Neuronal stem cell (in vitro differentiated cells): ENCODE data around the gene ATP2A3.

ENCODE experiments used
- DNase-seq: peaks from one replicate; pipeline ENCODE4 v3.0.0-alpha.2; 2013; ENCODE audit warnings: low spot score
- H2AFZ ChIP-seq: one replicate; pipeline ENCODE4 v1.6.1; 2013; ENCODE audit warnings: mild to moderate bottlenecking, low read length, inconsistent platforms
- H2AK5ac ChIP-seq: 2 replicates; pipeline ENCODE4 v1.6.1; 2013; ENCODE audit warnings: low read depth, mild to moderate bottlenecking, inconsistent platforms, low read length, moderate library complexity, mixed read lengths
- H2BK120ac ChIP-seq: 2 replicates; pipeline ENCODE4 v1.6.1; 2013; ENCODE audit warnings: low read depth, mild to moderate bottlenecking, inconsistent platforms, low read length, moderate library complexity, mixed read lengths
- H2BK12ac ChIP-seq: one replicate; pipeline ENCODE4 v1.6.1; 2013; ENCODE audit warnings: low read length, inconsistent platforms
- H2BK15ac ChIP-seq: 2 replicates; pipeline ENCODE4 v1.6.1; 2013; ENCODE audit warnings: mild to moderate bottlenecking, low read length, inconsistent platforms, mixed read lengths
- H2BK5ac ChIP-seq: one replicate; pipeline ENCODE4 v1.6.1; 2013; ENCODE audit warnings: inconsistent platforms, mild to moderate bottlenecking, low read length, moderate library complexity
- H3K14ac ChIP-seq: one replicate; pipeline ENCODE4 v1.6.1; 2013; ENCODE audit warnings: low read length, inconsistent platforms
- H3K18ac ChIP-seq: 2 replicates; pipeline ENCODE4 v1.6.1; 2013; ENCODE audit warnings: low read length, inconsistent platforms
- H3K23ac ChIP-seq: 2 replicates; pipeline ENCODE4 v1.6.1; 2013; ENCODE audit warnings: low read depth, mild to moderate bottlenecking, mixed read lengths, low read length, inconsistent platforms; ENCODE audit not compliant: poor library complexity
- H3K27ac ChIP-seq: replicated peaks from 3 replicates; pipeline ENCODE4 v1.5.1; 2013; ENCODE audit warnings: low read length, inconsistent platforms
- H3K27me3 ChIP-seq, 3 experiments: 2 replicates each; pipeline ENCODE4 v1.6.1; 2013; ENCODE audit warnings: low read length in 3 of 3, mild to moderate bottlenecking in 2 of 3, inconsistent platforms in 1 of 3, low read depth in 1 of 3, mixed read lengths in 1 of 3, moderate library complexity in 1 of 3; ENCODE audit not compliant: control insufficient read depth in 3 of 3, insufficient read depth in 3 of 3
- H3K36me3 ChIP-seq, 2 donors: replicated peaks in 1 of 2; 2 replicates each; pipeline ENCODE4 v1.6.1; 2013; ENCODE audit warnings: low read length in 2 of 2; ENCODE audit not compliant: control insufficient read depth in 2 of 2, insufficient read depth in 2 of 2
- H3K4ac ChIP-seq: 2 replicates; pipeline ENCODE4 v1.6.1; 2013; ENCODE audit warnings: inconsistent platforms, mild to moderate bottlenecking, low read length, moderate library complexity
- H3K4me1 ChIP-seq, 2 donors: 1 replicate in 1 of 2; 2 replicates in 1 of 2; pipeline ENCODE4 v1.6.1; 2013; ENCODE audit warnings: low read length in 2 of 2, low read depth in 1 of 2; ENCODE audit not compliant: control insufficient read depth in 2 of 2, insufficient read depth in 1 of 2
- H3K4me2 ChIP-seq: one replicate; pipeline ENCODE4 v1.6.1; 2013; ENCODE audit warnings: mild to moderate bottlenecking, low read length, inconsistent platforms; ENCODE audit not compliant: insufficient read depth, poor library complexity, severe bottlenecking
- H3K4me3 ChIP-seq, 2 donors: 2 replicates each; pipeline ENCODE4 v1.5.1; 2013; ENCODE audit warnings: low read length in 2 of 2, mild to moderate bottlenecking in 2 of 2, inconsistent platforms in 1 of 2, moderate library complexity in 1 of 2
- H3K79me1 ChIP-seq: one replicate; pipeline ENCODE4 v1.6.1; 2013; ENCODE audit warnings: low read depth, mild to moderate bottlenecking, inconsistent platforms, low read length, moderate library complexity
- H3K9ac ChIP-seq: one replicate; pipeline ENCODE4 v1.6.1; 2013; ENCODE audit warnings: mild to moderate bottlenecking, low read depth, low read length, inconsistent platforms; ENCODE audit not compliant: poor library complexity
- H3K9me3 ChIP-seq, 2 donors: replicated peaks in 1 of 2; 2 replicates each; pipeline versions ENCODE3 to v1.6.1; 2013; ENCODE audit warnings: low read length in 2 of 2, mild to moderate bottlenecking in 2 of 2, inconsistent platforms in 1 of 2, low read depth in 1 of 2, mixed read lengths in 1 of 2, moderate library complexity in 1 of 2; ENCODE audit not compliant: control insufficient read depth in 2 of 2, insufficient read depth in 1 of 2
- H4K8ac ChIP-seq: one replicate; pipeline ENCODE4 v1.6.1; 2013; ENCODE audit warnings: low read depth, mild to moderate bottlenecking, inconsistent platforms, low read length, moderate library complexity
- H4K91ac ChIP-seq: one replicate; pipeline ENCODE4 v1.6.1; 2013; ENCODE audit warnings: low read length, low read depth, mild to moderate bottlenecking, inconsistent platforms; ENCODE audit not compliant: poor library complexity
- WGBS, 2 donors: extraction: QIAGEN DNeasy Blood & Tissue Kit; methylation state at CpG; one replicate each; pipeline ENCODE4 v1.1.7; 2013; ENCODE audit warnings: missing lambda C conversion rate in 2 of 2, mixed read lengths in 1 of 2; ENCODE audit not compliant: insufficient read length in 2 of 2, insufficient replicate concordance in 1 of 2; ENCODE audit errors: extremely low coverage in 2 of 2; 5-methylcytosine and 5-hydroxymethylcytosine counted together

Gene ATP2A3

GRCh38 chr17:3935140-3935542 lies 29.1 kb downstream of the ATP2A3 start:
- no peak overlapping the region for H3K27ac ChIP-seq
- H3K23ac ChIP-seq, result no peak overlapping the region
- H4K91ac ChIP-seq, result no peak overlapping the region
- no peaks in the 10 kb centered on the region for H3K79me1 ChIP-seq
- no peak overlapping the region for H3K4me3 ChIP-seq
- peak overlapping the region; percentile 74 for H2AFZ ChIP-seq
- H3K36me3 ChIP-seq, result no peaks in the 10 kb centered on the region
- H3K14ac ChIP-seq, result no peak overlapping the region
- no peak overlapping the region for H3K18ac ChIP-seq
- H4K8ac ChIP-seq, result no peak overlapping the region
- no peak overlapping the region for H2BK5ac ChIP-seq
- no peak overlapping the region for H3K4ac ChIP-seq
- no peak overlapping the region for H2BK120ac ChIP-seq
- H2BK15ac ChIP-seq, result no peak overlapping the region
- peak; percentile 45 for DNase-seq
- H2AK5ac ChIP-seq, result no peak overlapping the region
- H3K9ac ChIP-seq, result no peak overlapping the region
- H3K4me2 ChIP-seq, result no peak overlapping the region
- peaks cover 0 to 1% of the 10 kb centered on the region in 2 donors for H3K9me3 ChIP-seq
- H2BK12ac ChIP-seq, result no peak overlapping the region
- WGBS, 2 donors, result no CpG with 5 or more reads among the region's 10 CpGs
- H3K4me1 ChIP-seq, result peaks cover 0 to 2% of the 10 kb centered on the region in 2 donors
- no peaks in the 10 kb centered on the region for H3K27me3 ChIP-seq

GRCh38 chr17:3929764-3930163 lies 34.5 kb downstream of the ATP2A3 start:
- no peak overlapping the region for H4K91ac ChIP-seq
- H3K23ac ChIP-seq, result no peak overlapping the region
- H3K4ac ChIP-seq, result no peak overlapping the region
- no peak for DNase-seq
- H2BK5ac ChIP-seq, result no peak overlapping the region
- H3K4me1 ChIP-seq, result peaks cover 0 to 4% of the 10 kb centered on the region in 2 donors
- no peaks in the 10 kb centered on the region for H3K36me3 ChIP-seq
- H3K9ac ChIP-seq, result no peak overlapping the region
- no peak overlapping the region for H2BK12ac ChIP-seq
- H3K4me3 ChIP-seq, result no peak overlapping the region
- no peak overlapping the region for H3K27ac ChIP-seq
- H2AK5ac ChIP-seq, result no peak overlapping the region
- H3K79me1 ChIP-seq, result no peaks in the 10 kb centered on the region
- no peak overlapping the region for H3K18ac ChIP-seq
- H3K27me3 ChIP-seq, result peaks cover 0 to 25% (median 0%) of the 10 kb centered on the region in 3 experiments
- H3K9me3 ChIP-seq, result peaks cover 0 to 1% of the 10 kb centered on the region in 2 donors
- no peak overlapping the region for H3K4me2 ChIP-seq
- H4K8ac ChIP-seq, result no peak overlapping the region
- H2AFZ ChIP-seq, result no peak overlapping the region
- WGBS, 2 donors, result no CpG with 5 or more reads among the region's 1 CpG
- no peak overlapping the region for H2BK15ac ChIP-seq
- no peak overlapping the region for H2BK120ac ChIP-seq
- H3K14ac ChIP-seq, result no peak overlapping the region

- H2AFZ ChIP-seq, result no peak overlapping the region
- H3K9ac ChIP-seq, result peak overlapping the region; percentile 44
- H4K91ac ChIP-seq, result no peak overlapping the region
- no peak overlapping the region for H2BK120ac ChIP-seq
- DNase-seq, result no peak
- H2BK15ac ChIP-seq, result peak overlapping the region; percentile 75
- H3K36me3 ChIP-seq, result no peaks in the 10 kb centered on the region
- H3K23ac ChIP-seq, result no peak overlapping the region
- peaks cover 0 to 1% of the 10 kb centered on the region in 2 donors for H3K9me3 ChIP-seq
- WGBS, 2 donors, result no CpG with 5 or more reads among the region's 12 CpGs
- no peak overlapping the region for H4K8ac ChIP-seq
- peak overlapping the region; percentile 22 for H2BK12ac ChIP-seq
- no peaks in the 10 kb centered on the region for H3K79me1 ChIP-seq
- peak overlapping the region; percentile 87 for H2BK5ac ChIP-seq
- H3K4ac ChIP-seq, result no peak overlapping the region
- H3K27ac ChIP-seq, result no peak overlapping the region
- peaks cover 0 to 31% (median 0%) of the 10 kb centered on the region in 3 experiments for H3K27me3 ChIP-seq
- H3K18ac ChIP-seq, result peak overlapping the region; percentile 59
- H3K14ac ChIP-seq, result peak overlapping the region; percentile 82
- peaks cover 5 to 7% of the 10 kb centered on the region in 2 donors for H3K4me1 ChIP-seq
- H3K4me3 ChIP-seq, result no peak overlapping the region
- H3K4me2 ChIP-seq, result no peak overlapping the region
- peak overlapping the region; percentile 81 for H2AK5ac ChIP-seq
These were observed 35.1 kb downstream of the ATP2A3 start for GRCh38 chr17:3929181-3929580.

- no peak for DNase-seq
- Histone ChIP-seq H3K23ac (no peak overlapping the region), H3K4me3 (no peak overlapping the region)
These were observed 35.8 kb downstream of the ATP2A3 start for GRCh38 chr17:3928406-3928805.

More at GRCh38 chr17:3928406-3928805, 35.8 kb downstream of the ATP2A3 start:
- H2BK15ac ChIP-seq, result no peak overlapping the region
- H3K4me2 ChIP-seq, result no peak overlapping the region
- no peak overlapping the region for H4K91ac ChIP-seq
- no peak overlapping the region for H3K9ac ChIP-seq
- WGBS, 2 donors, result no CpG with 5 or more reads among the region's 16 CpGs
- no peaks in the 10 kb centered on the region for H3K79me1 ChIP-seq
- H3K14ac ChIP-seq, result no peak overlapping the region
- no peak overlapping the region for H2AFZ ChIP-seq
- peaks cover 0 to 37% (median 0%) of the 10 kb centered on the region in 3 experiments for H3K27me3 ChIP-seq
- no peak overlapping the region for H2BK12ac ChIP-seq
- no peak overlapping the region for H4K8ac ChIP-seq
- no peak overlapping the region for H2BK120ac ChIP-seq
- H3K4ac ChIP-seq, result no peak overlapping the region
- peak overlapping the region; percentile 76 for H2AK5ac ChIP-seq
- peaks cover 0 to 1% of the 10 kb centered on the region in 2 donors for H3K9me3 ChIP-seq
- H3K36me3 ChIP-seq, result no peaks in the 10 kb centered on the region
- H2BK5ac ChIP-seq, result peak overlapping the region; percentile 87
- H3K4me1 ChIP-seq, result peaks cover 7 to 10% of the 10 kb centered on the region in 2 donors
- H3K18ac ChIP-seq, result no peak overlapping the region
- H3K27ac ChIP-seq, result no peak overlapping the region
